GM06990 (cell line): ENCODE results near the gene ACTR6.

Source experiments
- DNase-seq: peaks from one replicate; pipeline ENCODE4 v3.0.0-alpha.2; 2011; ENCODE audit not compliant: insufficient read length; ENCODE audit errors: extremely low read depth
- H3K27me3 ChIP-seq: replicated peaks from 2 replicates; pipeline ENCODE4 v1.6.0; 2011; ENCODE audit warnings: low read length; ENCODE audit not compliant: control insufficient read depth, insufficient read depth
- H3K36me3 ChIP-seq: 2 replicates; pipeline ENCODE4 v1.5.1; 2011; ENCODE audit warnings: low read length; ENCODE audit not compliant: control insufficient read depth, insufficient read depth
- H3K4me3 ChIP-seq: replicated peaks from 2 replicates; pipeline ENCODE4 v1.5.1; 2011; ENCODE audit warnings: low read depth, mild to moderate bottlenecking, control low read depth, low read length
- CTCF ChIP-seq: IDR thresholded peaks from 2 replicates; pipeline ENCODE4 v1.5.1; 2011; ENCODE audit warnings: low read length, control low read depth, mild to moderate bottlenecking, inconsistent platforms; ENCODE audit not compliant: insufficient read depth, poor library complexity, severe bottlenecking

Gene ACTR6

GRCh38 chr12:100234166-100234565, 33.6 kb downstream of the ACTR6 start:
- no peak for TF ChIP-seq CTCF
- no peak for DNase-seq
- H3K27me3 ChIP-seq = no peaks in the 10 kb centered on the region
- no peaks in the 10 kb centered on the region for H3K36me3 ChIP-seq
- no peak overlapping the region for H3K4me3 ChIP-seq

DNA sequence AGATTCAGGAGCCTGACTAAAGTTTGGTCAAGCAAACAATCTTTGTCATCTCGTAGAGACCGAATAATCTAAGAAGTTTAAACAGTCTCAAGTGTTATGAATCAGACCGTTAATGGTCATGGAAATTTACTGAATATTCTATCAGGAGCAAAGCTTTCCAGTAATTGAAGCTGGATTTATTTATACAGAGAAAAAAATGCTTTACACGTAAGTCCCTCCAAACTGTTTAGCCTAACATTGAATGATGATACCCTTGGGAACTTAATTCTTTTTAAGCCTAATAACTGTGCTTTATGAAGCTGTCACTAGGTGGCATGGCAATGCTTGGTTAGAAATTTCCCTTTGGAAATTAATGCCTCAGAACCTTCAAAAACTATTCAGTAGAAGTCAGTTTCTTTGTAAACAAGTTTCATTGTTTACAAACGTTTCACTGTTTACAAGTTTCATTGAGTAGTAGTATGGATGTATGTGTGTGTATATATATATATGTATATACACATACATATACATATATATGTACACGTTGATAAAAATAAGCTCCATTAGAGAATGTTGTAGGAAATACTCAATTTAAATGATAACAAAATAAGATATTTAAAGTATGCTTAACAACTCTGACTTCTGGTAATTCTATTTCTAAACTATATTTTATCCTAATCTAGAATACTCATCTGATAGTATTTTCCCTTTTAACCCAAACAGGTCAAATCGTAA, 34.1 kb downstream of the ACTR6 start:
- peak; percentile 71 for TF ChIP-seq CTCF
- H3K27me3 ChIP-seq = no peaks in the 10 kb centered on the region
- DNase-seq = peak; percentile 6
- no peak overlapping the region for H3K4me3 ChIP-seq
- H3K36me3 ChIP-seq = no peaks in the 10 kb centered on the region

DNA sequence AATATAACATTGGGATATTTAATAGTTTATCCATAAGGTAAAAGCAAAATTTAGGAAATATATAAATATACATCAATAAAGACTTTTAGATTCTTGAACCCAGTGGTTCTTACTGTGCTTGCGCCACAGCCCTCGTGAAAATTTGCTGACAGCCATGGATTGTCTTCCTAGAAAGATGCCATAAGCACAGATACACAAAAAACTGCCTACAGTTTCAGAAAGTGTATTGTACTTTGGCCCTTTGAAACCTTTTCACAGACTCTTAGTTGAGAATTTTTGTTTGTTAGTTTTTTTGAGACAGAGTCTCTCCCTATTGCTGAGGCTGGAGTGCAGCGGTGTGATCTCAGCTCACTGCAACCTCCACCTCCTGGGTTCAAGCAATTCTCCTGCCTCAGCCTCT, 38.2 kb downstream of the ACTR6 start:
- TF ChIP-seq CTCF = no peak
- Histone ChIP-seq H3K36me3 (no peaks in the 10 kb centered on the region), H3K4me3 (no peak overlapping the region), H3K27me3 (no peaks in the 10 kb centered on the region)
- no peak for DNase-seq

GRCh38 chr12:100239589-100239988, 39.0 kb downstream of the ACTR6 start:
- Histone ChIP-seq H3K4me3 (no peak overlapping the region), H3K36me3 (no peaks in the 10 kb centered on the region), H3K27me3 (no peaks in the 10 kb centered on the region)
- no peak for TF ChIP-seq CTCF
- DNase-seq = no peak

GRCh38 chr12:100243137-100243536, 42.5 kb downstream of the ACTR6 start:
- DNase-seq = no peak
- Histone ChIP-seq H3K4me3 (no peak overlapping the region), H3K36me3 (no peaks in the 10 kb centered on the region), H3K27me3 (no peaks in the 10 kb centered on the region)
- no peak for TF ChIP-seq CTCF

DNA sequence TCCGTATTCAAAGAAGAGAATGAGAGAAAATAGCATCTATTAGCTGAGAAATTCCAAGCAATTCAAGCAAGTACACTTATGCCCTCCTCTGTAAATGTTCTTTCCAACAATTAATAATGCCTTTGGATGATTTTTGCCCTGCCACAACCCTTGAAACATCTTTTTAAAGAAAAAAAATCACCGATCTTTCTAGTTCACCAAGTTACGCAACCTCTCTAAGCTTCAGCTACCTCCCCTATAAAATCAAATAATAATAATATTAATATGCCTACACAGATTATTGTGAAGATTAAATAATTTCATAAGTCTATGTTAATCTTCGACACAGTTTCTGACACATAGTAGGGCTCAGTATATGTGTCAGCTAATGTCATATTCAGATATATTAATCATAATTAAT, 47.1 kb downstream of the ACTR6 start:
- DNase-seq = no peak
- H3K27me3 ChIP-seq = no peaks in the 10 kb centered on the region
- no peak overlapping the region for H3K4me3 ChIP-seq
- H3K36me3 ChIP-seq = no peaks in the 10 kb centered on the region
- TF ChIP-seq CTCF = no peak
